Stimulated activated naive CD8-positive, alpha-beta T cell treated with anti-CD3 and anti-CD28 coated beads, Interleukin-15, Interleukin-2, amounts not matched to agents 100 ng/mL and 50 ng/mL, for 24 hours (primary cell): ENCODE data around the gene INPP5A.

Experiments
- H3K27ac Mint-ChIP-seq: one replicate; pipeline ENCODE4 v1.8.0; 2021; ENCODE audit warnings: mild to moderate bottlenecking, mixed read lengths
- H3K27me3 Mint-ChIP-seq: one replicate; pipeline ENCODE4 v1.8.0; 2021; ENCODE audit warnings: mixed read lengths
- H3K36me3 Mint-ChIP-seq: one replicate; pipeline ENCODE4 v1.8.0; 2021; ENCODE audit warnings: low read depth, mixed read lengths
- H3K4me1 Mint-ChIP-seq: one replicate; pipeline ENCODE4 v1.8.0; 2021; ENCODE audit warnings: low read depth, mixed read lengths
- H3K4me3 Mint-ChIP-seq: one replicate; pipeline ENCODE4 v1.8.0; 2021; ENCODE audit warnings: mild to moderate bottlenecking, mixed read lengths
- H3K9me3 Mint-ChIP-seq: one replicate; pipeline ENCODE4 v1.8.0; 2021; ENCODE audit warnings: mixed read lengths

INPP5A gene

DNA sequence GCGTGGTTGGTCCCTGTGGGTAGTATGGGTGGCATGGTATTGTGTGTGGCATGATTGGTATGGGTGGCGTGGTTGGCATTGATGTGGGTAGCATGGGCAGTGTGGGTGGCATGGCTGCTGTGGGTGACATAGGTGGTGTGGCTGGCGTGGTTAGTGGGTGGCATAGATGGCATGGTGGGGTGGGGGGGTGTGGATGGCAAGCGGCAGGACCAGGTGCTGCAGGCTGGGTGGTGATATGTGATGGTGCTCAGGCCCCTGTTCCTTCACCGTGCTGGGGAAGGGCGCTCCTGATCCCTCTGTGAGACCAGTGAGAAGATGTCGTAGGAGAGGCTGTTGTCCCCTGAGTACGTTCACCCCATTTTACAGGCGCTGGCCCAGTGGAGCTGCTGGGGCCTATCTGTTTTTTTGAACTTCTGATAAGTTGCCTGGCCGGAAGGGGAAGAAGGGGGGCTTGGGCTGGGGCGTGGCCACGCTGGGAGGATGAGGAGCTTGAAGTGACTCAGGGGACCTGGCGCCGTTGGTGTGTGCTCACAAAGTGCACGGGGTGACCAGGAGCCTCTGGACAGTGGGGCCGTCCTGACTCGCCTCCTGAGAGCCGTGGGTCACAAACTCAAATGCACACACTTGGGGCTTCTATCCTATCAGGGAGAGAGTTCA is 17.5 kb downstream of the INPP5A start:
- no peak overlapping the region for H3K27ac Mint-ChIP-seq
- no peaks in the 10 kb centered on the region for H3K9me3 Mint-ChIP-seq
- no peaks in the 10 kb centered on the region for H3K36me3 Mint-ChIP-seq
- H3K4me3 Mint-ChIP-seq, result no peak overlapping the region
- H3K4me1 Mint-ChIP-seq, result peaks cover 31% of the 10 kb centered on the region
- H3K27me3 Mint-ChIP-seq, result no peaks in the 10 kb centered on the region

DNA sequence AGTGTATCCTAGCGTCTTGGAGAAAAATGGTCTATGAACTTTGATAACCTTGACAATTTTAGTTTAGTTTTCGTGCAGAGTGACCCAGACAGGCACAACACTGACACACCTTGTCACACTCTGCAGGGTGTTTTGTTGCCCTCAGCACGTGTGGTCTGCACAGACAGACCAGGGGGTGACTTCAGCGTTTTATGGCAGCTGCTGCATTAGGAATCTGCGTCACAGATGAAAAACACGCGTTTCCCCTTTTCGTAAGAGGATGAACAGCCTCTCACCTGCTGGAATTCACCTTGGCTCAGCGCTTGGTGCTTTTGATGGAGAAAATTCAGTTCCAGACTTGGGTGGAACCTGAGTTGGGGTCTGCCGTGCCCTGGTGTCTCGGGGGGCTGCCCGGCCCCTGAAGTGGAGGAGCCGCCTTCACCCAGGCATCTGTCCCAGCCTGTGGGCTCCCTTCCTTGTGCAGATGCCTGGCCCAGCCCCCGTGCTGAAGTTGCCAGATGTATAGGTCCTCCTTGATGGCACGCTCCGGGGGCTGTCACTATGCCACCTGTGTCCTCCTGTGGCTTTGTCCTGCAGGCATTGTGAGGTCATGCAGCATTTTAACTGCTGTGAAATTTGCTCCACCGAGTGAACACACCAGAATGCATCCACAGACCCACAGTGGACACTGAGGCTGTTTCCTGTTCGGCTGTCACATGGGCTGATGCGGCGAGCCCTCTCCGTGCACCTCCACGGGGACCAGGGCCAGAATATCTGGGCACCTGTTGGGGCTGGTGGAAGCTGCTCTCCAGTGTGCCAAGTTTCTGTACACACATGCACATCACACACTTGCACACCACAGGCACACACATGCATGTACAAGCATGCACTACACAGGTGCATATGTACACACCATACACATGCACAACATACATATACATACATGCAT is 18.3 kb downstream of the INPP5A start:
- H3K4me3 Mint-ChIP-seq, result no peak overlapping the region
- no peaks in the 10 kb centered on the region for H3K9me3 Mint-ChIP-seq
- H3K27me3 Mint-ChIP-seq, result no peaks in the 10 kb centered on the region
- H3K27ac Mint-ChIP-seq, result no peak overlapping the region
- peaks cover 39% of the 10 kb centered on the region for H3K4me1 Mint-ChIP-seq
- no peaks in the 10 kb centered on the region for H3K36me3 Mint-ChIP-seq

DNA sequence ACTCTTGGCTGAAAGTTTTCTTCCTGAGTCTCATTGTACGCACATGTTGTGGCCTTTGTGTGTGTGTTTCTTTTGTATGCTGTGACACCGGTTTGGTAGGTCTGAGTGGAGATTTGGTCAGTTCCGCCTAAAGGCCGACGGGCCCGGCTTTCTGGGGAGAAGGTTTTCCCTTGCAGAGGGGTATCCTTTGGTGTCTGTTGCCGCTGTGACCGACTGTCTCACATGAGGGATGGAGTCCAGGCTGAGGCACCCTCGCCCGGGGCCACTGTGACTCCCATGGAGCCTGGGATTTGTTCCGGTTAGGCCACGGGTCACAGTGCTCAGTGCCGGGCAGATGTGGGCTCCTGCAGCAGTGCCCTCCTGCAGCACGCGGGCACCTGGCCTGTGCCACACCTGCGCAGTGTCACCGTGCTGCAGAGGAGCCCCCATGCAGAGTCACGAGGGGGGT is 19.4 kb downstream of the INPP5A start:
- Mint-ChIP-seq H3K27me3 (no peaks in the 10 kb centered on the region), H3K4me1 (peaks cover 48% of the 10 kb centered on the region), H3K4me3 (no peak overlapping the region), H3K27ac (no peak overlapping the region), H3K9me3 (no peaks in the 10 kb centered on the region), H3K36me3 (no peaks in the 10 kb centered on the region)

DNA sequence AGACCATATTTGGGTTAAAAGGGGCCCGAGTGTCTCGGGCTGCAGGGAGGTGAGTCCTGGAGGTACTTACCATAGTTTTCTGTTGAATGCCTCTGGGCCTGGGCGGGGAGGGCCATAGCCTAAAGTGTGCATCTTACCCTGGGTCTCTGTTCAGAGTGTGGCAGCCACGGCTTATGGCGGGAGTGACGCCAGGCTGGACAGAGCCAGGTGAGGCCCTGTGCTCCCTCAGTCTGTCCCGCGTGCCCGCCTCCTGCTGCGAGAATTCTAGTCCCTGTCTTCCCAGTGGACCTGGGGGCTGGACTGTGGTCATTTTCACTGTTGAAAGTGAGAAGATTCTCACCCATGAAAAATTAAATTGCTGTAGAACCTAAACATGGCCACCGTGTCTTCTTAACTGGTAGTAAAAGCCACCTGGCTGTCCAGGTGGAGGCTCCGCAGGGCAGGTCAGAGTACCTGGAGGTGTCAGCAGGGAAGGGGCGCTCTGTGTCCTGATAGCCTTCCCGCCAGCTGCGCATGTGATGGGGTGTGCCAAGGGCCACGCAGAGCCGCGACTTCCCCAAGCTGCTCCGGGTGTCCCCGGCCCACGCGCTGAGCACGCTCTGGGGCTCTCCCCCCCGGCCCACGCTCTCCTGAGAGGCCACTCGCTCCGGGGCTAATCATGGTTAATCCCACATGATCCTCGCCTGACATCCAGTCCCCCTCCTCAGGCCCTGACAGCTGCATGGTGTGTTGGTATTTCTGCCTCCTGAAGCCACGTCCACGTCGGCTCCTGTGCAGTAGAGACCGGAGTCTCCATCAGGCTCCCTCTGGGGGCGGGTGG is 20.3 kb downstream of the INPP5A start:
- Mint-ChIP-seq H3K27ac (no peak overlapping the region), H3K27me3 (no peaks in the 10 kb centered on the region), H3K4me1 (peaks cover 48% of the 10 kb centered on the region), H3K36me3 (no peaks in the 10 kb centered on the region), H3K4me3 (no peak overlapping the region), H3K9me3 (no peaks in the 10 kb centered on the region)

DNA sequence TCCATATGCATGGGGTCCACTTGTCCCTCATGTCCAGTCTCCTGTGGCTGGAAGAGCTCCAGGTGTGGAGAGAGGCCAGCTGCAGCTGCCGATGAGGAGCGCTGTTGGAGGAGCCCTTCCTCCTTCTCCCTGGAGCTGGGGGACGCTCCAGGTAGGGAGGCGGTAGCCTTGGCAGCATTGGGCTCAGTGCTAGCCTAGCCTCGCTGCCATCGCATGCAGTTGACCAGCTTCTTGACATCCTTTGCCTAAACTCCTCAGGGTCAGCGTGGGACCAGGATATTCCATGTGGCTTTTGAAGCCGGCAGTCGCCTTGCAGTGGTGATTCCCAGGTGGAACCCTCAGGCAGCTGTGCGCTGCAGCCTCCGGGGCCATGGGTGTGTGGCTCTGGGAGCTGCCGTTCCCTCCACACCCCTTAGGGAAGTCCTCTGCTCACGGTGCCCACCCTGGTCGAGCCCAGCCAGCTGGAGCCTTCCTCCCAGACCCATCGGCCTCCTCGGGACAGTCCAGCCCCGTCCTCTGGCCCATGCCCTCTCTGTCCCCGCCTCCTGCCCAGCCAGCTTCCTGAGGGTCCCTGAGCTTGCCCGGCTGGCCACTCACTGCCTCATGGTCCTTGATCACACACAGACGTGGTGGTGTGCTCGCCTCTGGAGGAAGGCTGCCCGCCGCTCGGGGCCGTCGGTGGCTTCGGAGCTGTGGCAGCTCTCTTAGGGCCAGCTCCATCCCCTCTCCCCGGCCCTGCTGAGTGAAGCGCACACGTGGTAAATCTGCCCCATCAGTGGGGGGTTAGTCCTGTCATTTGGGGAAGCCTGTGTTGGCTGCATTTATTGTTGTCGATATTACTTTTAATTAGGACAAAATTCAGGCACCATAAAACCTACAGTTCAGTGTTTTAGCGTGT is 21.2 kb downstream of the INPP5A start:
- H3K4me1 Mint-ChIP-seq, result peaks cover 54% of the 10 kb centered on the region
- no peak overlapping the region for H3K4me3 Mint-ChIP-seq
- no peaks in the 10 kb centered on the region for H3K27me3 Mint-ChIP-seq
- H3K27ac Mint-ChIP-seq, result no peak overlapping the region
- no peaks in the 10 kb centered on the region for H3K36me3 Mint-ChIP-seq
- H3K9me3 Mint-ChIP-seq, result no peaks in the 10 kb centered on the region

DNA sequence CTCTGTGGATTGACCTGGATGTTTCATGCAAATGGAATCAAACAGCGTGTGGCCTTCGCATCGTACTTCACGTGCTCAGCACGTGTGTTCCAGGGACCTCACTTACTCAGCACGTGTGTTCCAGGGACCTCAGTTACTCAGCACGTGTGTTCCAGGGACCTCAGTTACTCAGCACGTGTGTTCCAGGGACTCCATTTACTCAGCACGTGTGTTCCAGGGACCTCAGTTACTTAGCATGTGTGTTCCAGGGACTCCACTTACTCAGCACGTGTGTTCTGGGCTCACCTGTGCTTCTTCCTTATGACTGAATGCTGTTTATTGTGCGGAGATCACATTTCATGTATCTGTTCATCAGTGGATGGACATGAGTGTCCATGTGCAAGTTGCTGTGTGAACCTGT is 22.0 kb downstream of the INPP5A start:
- Mint-ChIP-seq H3K9me3 (no peaks in the 10 kb centered on the region), H3K36me3 (no peaks in the 10 kb centered on the region), H3K4me1 (peaks cover 58% of the 10 kb centered on the region), H3K4me3 (no peak overlapping the region), H3K27ac (no peak overlapping the region), H3K27me3 (no peaks in the 10 kb centered on the region)

GRCh38 chr10:132560241-132560731 is 22.7 kb downstream of the INPP5A start:
- no peak overlapping the region for H3K27ac Mint-ChIP-seq
- no peaks in the 10 kb centered on the region for H3K27me3 Mint-ChIP-seq

DNA sequence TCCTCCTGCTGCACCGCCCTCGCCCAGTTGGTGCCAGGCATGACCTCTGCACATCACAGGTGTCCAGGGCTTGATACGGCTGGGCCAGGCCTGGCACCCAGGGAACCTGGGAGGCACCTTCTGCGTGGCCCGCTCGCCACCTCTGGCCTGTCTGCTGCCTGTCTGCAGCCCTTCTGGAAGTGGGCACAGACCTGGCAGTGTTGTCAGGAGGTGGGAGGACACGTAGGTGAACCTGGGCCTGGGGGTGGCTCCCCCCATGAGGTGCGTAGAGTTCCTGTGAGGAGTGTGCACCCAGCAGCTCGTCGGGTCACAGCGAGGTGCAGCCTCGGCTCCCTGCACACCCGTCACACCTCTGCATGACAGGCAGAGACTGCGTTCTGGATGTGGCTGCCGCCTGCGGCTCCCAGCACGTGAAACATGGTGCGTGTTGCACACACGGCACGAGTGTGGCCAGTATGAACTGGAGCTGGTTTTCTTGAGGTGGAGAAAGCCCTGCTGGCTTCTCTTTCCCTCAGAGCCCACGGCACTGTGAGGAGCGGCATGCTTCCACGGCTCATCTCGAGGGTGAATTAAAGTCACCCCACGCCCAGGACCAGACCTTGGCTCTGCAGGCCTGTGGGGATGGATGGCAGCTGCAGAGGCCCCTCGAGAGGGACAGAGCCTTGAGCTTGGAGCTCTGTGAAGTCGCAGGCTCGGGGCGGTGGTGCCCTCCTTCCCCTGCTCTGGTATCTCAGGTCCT is 24.8 kb downstream of the INPP5A start:
- no peaks in the 10 kb centered on the region for H3K9me3 Mint-ChIP-seq
- no peak overlapping the region for H3K4me3 Mint-ChIP-seq
- H3K36me3 Mint-ChIP-seq, result no peaks in the 10 kb centered on the region
- H3K27me3 Mint-ChIP-seq, result no peaks in the 10 kb centered on the region
- peaks cover 56% of the 10 kb centered on the region for H3K4me1 Mint-ChIP-seq
- H3K27ac Mint-ChIP-seq, result no peak overlapping the region

More at GRCh38 chr10:132560241-132560731, 22.7 kb downstream of the INPP5A start:
- Mint-ChIP-seq H3K36me3 (no peaks in the 10 kb centered on the region), H3K9me3 (no peaks in the 10 kb centered on the region), H3K4me1 (peaks cover 61% of the 10 kb centered on the region), H3K4me3 (no peak overlapping the region)

GRCh38 chr10:132562916-132563456 is 25.4 kb downstream of the INPP5A start:
- Mint-ChIP-seq H3K36me3 (no peaks in the 10 kb centered on the region), H3K27me3 (no peaks in the 10 kb centered on the region), H3K4me1 (peaks cover 51% of the 10 kb centered on the region), H3K9me3 (no peaks in the 10 kb centered on the region), H3K27ac (no peak overlapping the region), H3K4me3 (no peak overlapping the region)

GRCh38 chr10:132563485-132564248 is 26.1 kb downstream of the INPP5A start:
- Mint-ChIP-seq H3K36me3 (no peaks in the 10 kb centered on the region), H3K27me3 (no peaks in the 10 kb centered on the region), H3K9me3 (no peaks in the 10 kb centered on the region), H3K27ac (no peak overlapping the region), H3K4me3 (no peak overlapping the region), H3K4me1 (peaks cover 51% of the 10 kb centered on the region)

GRCh38 chr10:132564249-132564605 is 26.6 kb downstream of the INPP5A start:
- H3K9me3 Mint-ChIP-seq, result no peaks in the 10 kb centered on the region
- peaks cover 48% of the 10 kb centered on the region for H3K4me1 Mint-ChIP-seq
- H3K36me3 Mint-ChIP-seq, result no peaks in the 10 kb centered on the region
- H3K27me3 Mint-ChIP-seq, result no peaks in the 10 kb centered on the region
- no peak overlapping the region for H3K27ac Mint-ChIP-seq
- no peak overlapping the region for H3K4me3 Mint-ChIP-seq

GRCh38 chr10:132564690-132565089 is 27.1 kb downstream of the INPP5A start:
- Mint-ChIP-seq H3K9me3 (no peaks in the 10 kb centered on the region), H3K4me1 (peaks cover 43% of the 10 kb centered on the region), H3K27me3 (no peaks in the 10 kb centered on the region), H3K27ac (no peak overlapping the region), H3K4me3 (no peak overlapping the region), H3K36me3 (no peaks in the 10 kb centered on the region)
